Measurements from ENCODE around the gene RFX6. TPM values are rescaled to one million over a fixed set of nuclear protein-coding genes. Genes with fewer than 3 reads are reported as not detected.

Gene RFX6
- total RNA-seq, 2 donors from 2014 or later, result 0.22 to 1.2 TPM

GRCh38 chr6:116938305-116938704 lies 61.3 kb downstream of the RFX6 start:
- Histone ChIP-seq H3K4me1 (ENCODE audit: control insufficient read depth, insufficient read depth, low read length) (peaks cover 4% of the 10 kb centered on the region), H3K9ac (ENCODE audit: extremely low read depth, low read length, poor library complexity, severe bottlenecking) (no peak overlapping the region), H3K9me3 (ENCODE audit: control insufficient read depth, low read length) (no peaks in the 10 kb centered on the region), H3K27ac (ENCODE audit: low read depth, low read length) (no peak overlapping the region), H3K27me3 (ENCODE audit: control insufficient read depth, insufficient read depth, low read length, poor library complexity, severe bottlenecking) (no peaks in the 10 kb centered on the region), H3K36me3 (ENCODE audit: control insufficient read depth, insufficient read depth, low read length) (no peaks in the 10 kb centered on the region), H3K4me3 (ENCODE audit: low read length) (no peak overlapping the region)
- Mint-ChIP-seq H3K27ac (no peak overlapping the region), H3K4me3 (no peak overlapping the region), H3K27me3 (ENCODE audit: insufficient read depth) (no peaks in the 10 kb centered on the region), H3K36me3 (ENCODE audit: low read depth) (no peaks in the 10 kb centered on the region), H3K4me1 (peaks cover 19% of the 10 kb centered on the region), H3K9me3 (no peaks in the 10 kb centered on the region)
- no peak for DNase-seq
- TF ChIP-seq, protein P1, sequence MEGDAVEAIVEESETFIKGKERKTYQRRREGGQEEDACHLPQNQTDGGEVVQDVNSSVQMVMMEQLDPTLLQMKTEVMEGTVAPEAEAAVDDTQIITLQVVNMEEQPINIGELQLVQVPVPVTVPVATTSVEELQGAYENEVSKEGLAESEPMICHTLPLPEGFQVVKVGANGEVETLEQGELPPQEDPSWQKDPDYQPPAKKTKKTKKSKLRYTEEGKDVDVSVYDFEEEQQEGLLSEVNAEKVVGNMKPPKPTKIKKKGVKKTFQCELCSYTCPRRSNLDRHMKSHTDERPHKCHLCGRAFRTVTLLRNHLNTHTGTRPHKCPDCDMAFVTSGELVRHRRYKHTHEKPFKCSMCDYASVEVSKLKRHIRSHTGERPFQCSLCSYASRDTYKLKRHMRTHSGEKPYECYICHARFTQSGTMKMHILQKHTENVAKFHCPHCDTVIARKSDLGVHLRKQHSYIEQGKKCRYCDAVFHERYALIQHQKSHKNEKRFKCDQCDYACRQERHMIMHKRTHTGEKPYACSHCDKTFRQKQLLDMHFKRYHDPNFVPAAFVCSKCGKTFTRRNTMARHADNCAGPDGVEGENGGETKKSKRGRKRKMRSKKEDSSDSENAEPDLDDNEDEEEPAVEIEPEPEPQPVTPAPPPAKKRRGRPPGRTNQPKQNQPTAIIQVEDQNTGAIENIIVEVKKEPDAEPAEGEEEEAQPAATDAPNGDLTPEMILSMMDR (conservative IDR thresholded peaks at IDR 0.05), result no peak
- 73 to 79% methylated on average over 5 to 7 of the region's 8 CpGs for WGBS, 2 experiments (ENCODE audit: insufficient coverage in 1 of 2, insufficient read length in 1 of 2)

DNA sequence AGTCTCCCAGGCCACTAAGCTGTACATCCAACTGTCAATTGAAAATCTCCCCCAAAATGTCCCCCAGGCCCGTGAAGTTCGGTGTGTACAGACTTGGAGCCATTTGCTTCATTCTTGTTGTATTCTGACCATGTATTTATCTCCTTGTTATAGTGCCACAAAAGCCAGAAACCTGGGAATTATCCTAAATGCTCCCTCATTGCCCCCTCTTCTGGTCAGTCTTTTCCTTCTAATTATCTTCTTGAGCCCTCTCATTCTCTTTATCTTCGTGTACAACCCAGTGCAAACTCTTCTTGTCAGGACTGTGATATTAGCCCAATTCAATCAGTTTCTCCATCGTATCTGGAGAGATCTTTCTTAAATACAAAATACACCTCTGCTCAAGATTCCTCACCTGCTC lies 64.7 kb downstream of the RFX6 start:
- H3K4me3 ChIP-seq (ENCODE audit: low read length), result no peak overlapping the region
- no peaks in the 10 kb centered on the region for H3K36me3 ChIP-seq (ENCODE audit: control insufficient read depth, insufficient read depth, low read length)
- TF ChIP-seq, protein P1 (conservative IDR thresholded peaks at IDR 0.05), result peak; percentile 74
- WGBS, 2 experiments (ENCODE audit: insufficient coverage in 1 of 2, insufficient read length in 1 of 2), result 45 to 63% methylated on average over 4 of the region's 4 CpGs
- Mint-ChIP-seq H3K4me1 (peaks cover 16% of the 10 kb centered on the region), H3K4me3 (no peak overlapping the region), H3K27ac (no peak overlapping the region), H3K36me3 (ENCODE audit: low read depth) (no peaks in the 10 kb centered on the region), H3K9me3 (no peaks in the 10 kb centered on the region), H3K27me3 (ENCODE audit: insufficient read depth) (no peaks in the 10 kb centered on the region)
- H3K27ac ChIP-seq (ENCODE audit: low read depth, low read length), result no peak overlapping the region
- no peak overlapping the region for H3K9ac ChIP-seq (ENCODE audit: extremely low read depth, low read length, poor library complexity, severe bottlenecking)
- peak; percentile 46 for DNase-seq
- no peaks in the 10 kb centered on the region for H3K27me3 ChIP-seq (ENCODE audit: control insufficient read depth, insufficient read depth, low read length, poor library complexity, severe bottlenecking)
- no peaks in the 10 kb centered on the region for H3K9me3 ChIP-seq (ENCODE audit: control insufficient read depth, low read length)
- no peaks in the 10 kb centered on the region for H3K4me1 ChIP-seq (ENCODE audit: control insufficient read depth, insufficient read depth, low read length)

DNA sequence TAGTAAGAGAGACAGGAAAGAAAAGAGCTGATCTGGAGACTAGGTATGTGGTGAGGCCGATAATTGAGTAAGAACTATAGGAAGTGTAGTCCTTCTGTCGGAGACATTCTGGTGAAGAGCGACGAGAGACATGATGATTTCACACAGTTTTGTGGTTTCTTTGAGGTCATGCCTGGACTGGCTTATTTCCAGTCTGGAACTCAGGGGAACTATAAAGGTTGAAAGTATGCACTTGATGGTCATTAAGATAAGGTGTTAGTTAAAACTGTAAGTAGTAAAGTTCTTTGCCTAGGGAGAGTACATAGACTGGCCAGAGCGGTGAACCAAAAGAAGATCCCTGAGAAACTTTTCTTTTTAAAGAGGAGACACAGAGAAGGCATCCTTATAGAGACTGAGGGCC lies 68.8 kb downstream of the RFX6 start:
- Histone ChIP-seq H3K9ac (ENCODE audit: extremely low read depth, low read length, poor library complexity, severe bottlenecking) (no peak overlapping the region), H3K9me3 (ENCODE audit: control insufficient read depth, low read length) (no peaks in the 10 kb centered on the region), H3K4me3 (ENCODE audit: low read length) (no peak overlapping the region), H3K4me1 (ENCODE audit: control insufficient read depth, insufficient read depth, low read length) (no peaks in the 10 kb centered on the region), H3K27ac (ENCODE audit: low read depth, low read length) (no peak overlapping the region), H3K36me3 (ENCODE audit: control insufficient read depth, insufficient read depth, low read length) (no peaks in the 10 kb centered on the region), H3K27me3 (ENCODE audit: control insufficient read depth, insufficient read depth, low read length, poor library complexity, severe bottlenecking) (no peaks in the 10 kb centered on the region)
- no peaks in the 10 kb centered on the region for H3K36me3 Mint-ChIP-seq (ENCODE audit: low read depth)
- no peak overlapping the region for H3K4me3 Mint-ChIP-seq
- H3K27me3 Mint-ChIP-seq (ENCODE audit: insufficient read depth), result no peaks in the 10 kb centered on the region
- no peaks in the 10 kb centered on the region for H3K9me3 Mint-ChIP-seq
- WGBS, 2 experiments (ENCODE audit: insufficient coverage in 1 of 2, insufficient read length in 1 of 2), result 94 to 96% methylated on average over 5 of the region's 5 CpGs
- TF ChIP-seq, protein P1 (conservative IDR thresholded peaks at IDR 0.05), result no peak
- no peak overlapping the region for H3K27ac Mint-ChIP-seq
- peaks cover 37% of the 10 kb centered on the region for H3K4me1 Mint-ChIP-seq
- DNase-seq, result no peak
